Melanocyte of skin (primary cell): ENCODE results near the gene ST3GAL5. TPM values are rescaled to one million over a fixed set of nuclear protein-coding genes. Genes with fewer than 3 reads are reported as not detected.

Source experiments
- small RNA-seq, 2 donors: library from RNA; depleted of rRNA; stranded (forward); fragments of <200 nt; gene quantifications; one replicate each; pipeline ENCODE3, GENCODE V24; 2012
- total RNA-seq, 2 donors: library from RNA; depleted of rRNA; stranded (reverse); fragments of >200 nt; gene quantifications; 2 replicates each; pipeline ENCODE4 v1.2.3, GENCODE V29; 2012

ST3GAL5 gene
- 100 to 1,000 TPM in 1 of 2 donors, 10 to 100 TPM in 1; 58.2 to 105 TPM for total RNA-seq

DNA sequence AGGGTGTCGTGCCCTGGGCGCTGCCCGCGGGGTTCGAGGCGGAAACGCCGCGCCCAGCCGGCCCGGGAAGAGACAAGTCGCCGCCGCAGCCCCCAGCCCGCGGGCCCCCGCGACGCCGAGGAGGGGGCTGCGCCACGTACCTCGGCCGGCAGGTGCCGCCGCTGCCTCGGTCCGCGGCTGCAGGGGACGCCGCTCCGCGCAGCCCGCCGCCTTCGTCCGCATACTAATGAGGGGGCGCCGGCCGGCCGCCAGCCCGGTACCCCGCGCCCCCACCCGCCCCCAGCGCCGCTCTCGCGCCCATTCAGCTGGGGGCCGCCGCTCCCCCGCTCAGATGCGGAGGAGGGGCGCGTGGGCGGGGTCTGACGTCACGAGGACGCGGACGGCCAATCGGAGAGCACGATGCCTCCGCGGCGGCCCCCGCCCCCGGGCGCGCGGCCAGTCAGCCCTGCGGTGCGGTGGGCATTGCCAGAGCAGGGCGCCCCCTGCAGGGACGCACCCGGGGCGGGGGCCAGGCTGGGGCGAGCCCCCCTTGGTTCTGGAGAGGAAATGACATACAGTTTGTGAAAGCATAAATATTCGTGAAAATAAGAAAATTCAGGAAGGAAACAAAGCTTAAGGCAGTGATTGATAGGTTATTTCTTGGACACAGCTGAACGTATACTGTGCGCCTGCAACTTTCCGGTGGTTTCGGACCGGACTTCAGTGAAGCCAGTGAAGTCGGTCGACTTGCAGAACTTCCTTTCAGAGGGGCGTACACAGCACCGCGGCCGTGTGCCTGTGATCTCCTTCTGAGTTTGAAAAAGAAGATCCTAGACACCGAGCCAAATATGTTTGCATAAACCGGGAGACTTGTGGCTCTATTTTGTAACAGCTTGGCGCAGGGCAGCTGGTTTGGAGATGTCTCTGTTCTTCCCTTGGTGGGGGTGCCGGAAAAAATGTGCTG, at the start of gene ST3GAL5:
Gene ST3GAL5, minus strand, starts transcription at position 307 of the 943 bp plus-strand sequence. Its CDS starts 85 bp downstream, at position 222.

Small RNA genes within 50 kb of the gene (small RNA-seq; reads per million reads assigned to genes)
- 0 reads per million in 2 donors for gene RN7SKP83

Other genes with a start within 250 kb of the ST3GAL5 start
- not detected for gene SFTPB, start 220.8 kb downstream of the ST3GAL5 start, total RNA-seq
- gene GNLY, start 194.6 kb downstream of the ST3GAL5 start, total RNA-seq = not detected
- 1 to 10 TPM; 2.4 to 9.0 TPM for gene ATOH8, start 135.0 kb downstream of the ST3GAL5 start, total RNA-seq
- gene POLR1A, start 216.9 kb upstream of the ST3GAL5 start, total RNA-seq = 10 to 100 TPM; 32.0 to 33.7 TPM
- 100 to 1,000 TPM in 1 of 2 donors, 10 to 100 TPM in 1; 76.4 to 134 TPM for gene PTCD3, start 217.2 kb upstream of the ST3GAL5 start, total RNA-seq